SK-MEL-5 (cell line): ENCODE data around the gene PROK1. TPM values are rescaled to one million over a fixed set of nuclear protein-coding genes. Genes with fewer than 3 reads are reported as not detected.

ENCODE experiments used
- DNase-seq: peaks from one replicate; pipeline ENCODE4 v3.0.0-alpha.2; 2016; ENCODE audit warnings: low read depth, low spot score
- in situ Hi-C: cut with HindIII; loops from 2 replicates; pipeline ENCODE4 v1.10.0; 2016; ENCODE audit warnings: low sequenced_read_pairs, high pct_unique_total_duplicates, low pct_unique_long_range_greater_than_20kb
- total RNA-seq: library from RNA; depleted of rRNA; stranded (reverse); fragments of >200 nt; shearing (Covaris generic); gene quantifications from 2 replicates; pipeline ENCODE4 v1.2.3, GENCODE V29; 2014

PROK1 gene
- total RNA-seq, 1 experiment from 2014 or later = not detected

DNA sequence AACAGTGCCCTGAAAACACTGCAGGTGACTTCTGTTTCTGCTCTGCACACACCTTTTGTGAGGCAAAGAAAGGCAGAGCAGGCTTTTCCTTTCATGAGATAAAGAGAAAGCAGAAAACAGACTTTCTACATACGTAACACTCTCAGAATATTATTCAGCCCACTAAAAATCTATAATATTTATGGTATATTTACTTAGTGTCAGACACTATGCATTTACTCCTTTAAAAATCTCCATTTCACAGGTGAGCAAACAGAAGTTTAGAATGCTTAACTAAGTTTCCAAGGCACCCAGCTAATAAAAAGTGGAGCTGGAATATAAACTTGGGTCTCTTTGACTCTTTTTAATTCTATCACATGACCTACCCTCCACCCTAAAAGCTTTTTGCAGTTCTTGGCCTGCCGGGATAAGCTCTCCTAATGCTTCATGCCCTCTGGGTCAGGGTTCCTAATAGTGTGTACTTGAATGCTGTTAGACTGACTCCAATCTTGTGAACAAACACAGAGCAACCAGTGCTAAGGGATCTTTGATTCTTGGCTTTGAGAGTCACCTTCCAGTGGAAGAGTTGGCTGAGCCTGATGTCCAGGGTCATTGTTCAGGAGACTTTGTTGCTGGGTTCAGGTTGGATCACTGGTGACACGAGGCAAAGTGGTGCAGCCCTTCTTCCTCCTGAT, 27.2 kb downstream of the PROK1 start:
- in situ Hi-C loops = no loop called here
- no peak for DNase-seq

DNA sequence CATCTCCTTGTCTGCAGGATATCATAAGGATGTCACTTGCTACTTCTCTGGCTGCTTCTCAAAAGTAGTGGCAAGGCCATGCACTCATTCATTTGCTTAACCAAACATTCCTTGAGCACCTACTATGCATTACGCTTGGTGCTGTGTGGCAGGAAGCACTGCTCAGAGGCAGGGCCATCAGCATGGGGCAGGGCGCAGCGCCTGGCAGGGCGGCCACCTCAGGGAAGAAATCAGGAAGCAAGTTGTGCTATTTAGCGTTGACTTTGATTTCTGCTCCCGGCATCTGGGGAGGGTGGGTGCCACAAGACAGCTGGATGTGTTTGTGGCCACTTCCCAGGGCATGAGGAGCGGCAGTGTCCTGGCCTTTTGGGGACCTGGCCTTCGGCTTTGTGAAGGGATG, 27.9 kb downstream of the PROK1 start:
- no peak for DNase-seq
- in situ Hi-C loops = no loop called here

DNA sequence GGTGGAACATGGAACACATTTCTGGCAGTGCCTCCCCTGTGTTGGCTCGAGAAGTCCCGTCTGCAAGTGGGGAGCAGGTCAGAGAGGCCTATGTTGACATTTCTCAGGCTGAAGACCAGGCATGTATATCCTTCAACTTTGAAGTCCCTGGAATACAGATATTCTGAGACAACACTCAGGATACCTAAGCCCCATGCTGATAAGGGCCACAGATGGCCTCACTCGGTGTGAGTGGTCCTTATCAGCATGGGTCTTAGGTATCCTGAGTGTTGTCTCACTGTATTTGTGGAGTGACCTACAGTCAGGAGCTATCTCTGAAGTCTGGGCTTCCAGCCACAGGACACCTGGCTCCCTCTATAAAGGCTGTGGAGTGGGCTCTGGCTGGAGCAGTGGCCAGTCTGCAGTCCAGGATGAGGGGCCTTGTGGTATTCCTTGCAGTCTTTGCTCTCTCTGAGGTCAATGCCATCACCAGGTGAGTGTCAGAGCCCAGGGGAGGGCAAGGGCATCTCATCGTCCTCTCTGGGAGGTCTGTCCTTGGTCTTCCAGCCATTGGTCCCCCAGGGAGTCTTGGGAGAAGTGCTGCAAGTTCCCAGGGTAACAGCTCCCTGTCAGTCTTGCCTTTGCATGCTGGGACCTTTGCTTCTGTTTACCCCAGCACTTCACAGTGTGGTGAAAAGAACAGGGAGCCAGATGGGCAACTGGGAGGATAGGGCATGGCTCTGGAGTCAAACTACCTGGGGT, 29.6 kb downstream of the PROK1 start:
- in situ Hi-C loops = no loop called here
- DNase-seq = no peak

- in situ Hi-C loops = no loop called here
- no peak for DNase-seq
Observed at GRCh38 chr1:110481968-110482623, 31.1 kb downstream of the PROK1 start.

GRCh38 chr1:110482662-110483307, 31.8 kb downstream of the PROK1 start:
- in situ Hi-C loops = no loop called here
- DNase-seq = no peak

- in situ Hi-C loops = no loop called here
- DNase-seq = no peak
Observed at GRCh38 chr1:110483308-110483685, 32.3 kb downstream of the PROK1 start.

GRCh38 chr1:110484801-110485200, 33.9 kb downstream of the PROK1 start:
- no peak for DNase-seq
- in situ Hi-C loops = no loop called here

GRCh38 chr1:110485725-110486124, 34.8 kb downstream of the PROK1 start:
- in situ Hi-C loops = no loop called here
- DNase-seq = no peak

- no peak for DNase-seq
- in situ Hi-C loops = no loop called here
Observed at GRCh38 chr1:110487726-110488125, 36.8 kb downstream of the PROK1 start.

DNA sequence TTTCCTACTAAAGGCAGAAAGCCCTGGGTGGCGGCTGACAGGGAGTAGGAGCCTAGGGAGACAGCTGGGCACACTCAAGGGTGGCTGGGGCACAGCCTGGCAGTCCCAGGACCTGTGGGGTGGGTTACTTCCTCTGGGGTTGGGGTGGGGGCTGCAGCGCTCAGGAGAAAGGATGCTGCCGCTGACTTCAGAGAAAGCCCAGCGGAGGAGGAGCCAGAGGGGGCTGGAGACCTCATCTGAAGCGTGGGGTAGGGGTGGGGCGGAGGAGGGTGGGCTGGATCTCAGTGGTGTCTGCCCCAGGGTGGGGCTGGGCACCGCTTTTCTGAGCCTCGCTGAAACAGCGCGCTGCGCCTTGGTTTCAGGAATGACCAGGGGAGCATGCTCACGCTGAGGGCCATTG, 37.2 kb downstream of the PROK1 start:
- DNase-seq = no peak
- in situ Hi-C loops = no loop called here

- no peak for DNase-seq
- in situ Hi-C loops = no loop called here
Observed at GRCh38 chr1:110488867-110489266, 37.9 kb downstream of the PROK1 start.

- in situ Hi-C loops = no loop called here
- DNase-seq = no peak
Observed at GRCh38 chr1:110489406-110489805, 38.5 kb downstream of the PROK1 start.

DNA sequence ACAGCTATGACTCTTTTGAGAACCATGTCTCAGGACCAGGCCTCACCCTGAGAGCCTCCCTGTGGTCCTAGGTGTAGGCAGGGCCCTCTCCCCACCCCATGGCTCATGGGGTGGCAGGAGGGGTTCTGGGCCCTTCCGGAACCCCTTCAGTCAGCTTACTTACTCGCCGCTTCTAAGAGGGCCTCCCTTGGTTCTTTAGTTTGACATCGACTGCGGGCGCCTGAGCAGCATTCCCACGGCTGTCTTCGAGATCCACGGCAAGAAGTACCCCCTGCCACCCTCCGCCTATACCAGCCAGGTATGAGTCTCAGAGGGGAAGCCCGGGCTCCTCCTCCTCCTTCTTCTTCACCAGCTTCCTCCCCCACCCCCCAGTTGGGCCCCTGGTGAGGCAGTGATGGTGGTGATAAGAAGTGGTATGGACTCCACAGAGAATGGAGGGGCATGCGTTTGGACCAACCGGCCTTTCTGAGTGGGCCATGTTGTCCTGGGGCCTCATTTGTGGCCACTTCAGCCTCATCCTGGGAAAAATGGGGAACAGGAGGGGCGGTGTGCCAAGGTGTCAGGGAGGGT, 39.1 kb downstream of the PROK1 start:
- in situ Hi-C loops = no loop called here
- DNase-seq = no peak

GRCh38 chr1:110490791-110491451, 40.0 kb downstream of the PROK1 start:
- in situ Hi-C loops = no loop called here
- no peak for DNase-seq

DNA sequence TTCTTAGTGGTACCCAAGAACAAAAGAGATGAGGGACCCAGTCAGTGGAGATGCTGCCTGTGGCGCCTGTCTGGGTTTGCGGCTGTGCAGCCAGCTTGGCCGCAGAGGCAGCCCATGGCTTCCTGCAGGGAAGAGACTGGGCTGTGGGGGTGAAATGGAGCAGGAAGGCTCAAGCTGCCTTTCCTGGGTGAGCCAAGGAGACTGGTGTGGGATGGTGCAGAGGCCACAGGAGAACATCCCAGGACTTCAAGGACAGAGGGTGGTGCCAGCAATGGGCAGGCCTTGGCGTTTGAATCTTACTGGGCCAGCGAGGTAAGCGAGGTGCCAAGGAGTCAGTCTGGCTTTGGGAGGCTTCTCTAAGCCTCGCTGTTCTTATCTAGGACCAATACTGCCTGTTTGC, 41.6 kb downstream of the PROK1 start:
- no peak for DNase-seq
- in situ Hi-C loops = no loop called here

DNA sequence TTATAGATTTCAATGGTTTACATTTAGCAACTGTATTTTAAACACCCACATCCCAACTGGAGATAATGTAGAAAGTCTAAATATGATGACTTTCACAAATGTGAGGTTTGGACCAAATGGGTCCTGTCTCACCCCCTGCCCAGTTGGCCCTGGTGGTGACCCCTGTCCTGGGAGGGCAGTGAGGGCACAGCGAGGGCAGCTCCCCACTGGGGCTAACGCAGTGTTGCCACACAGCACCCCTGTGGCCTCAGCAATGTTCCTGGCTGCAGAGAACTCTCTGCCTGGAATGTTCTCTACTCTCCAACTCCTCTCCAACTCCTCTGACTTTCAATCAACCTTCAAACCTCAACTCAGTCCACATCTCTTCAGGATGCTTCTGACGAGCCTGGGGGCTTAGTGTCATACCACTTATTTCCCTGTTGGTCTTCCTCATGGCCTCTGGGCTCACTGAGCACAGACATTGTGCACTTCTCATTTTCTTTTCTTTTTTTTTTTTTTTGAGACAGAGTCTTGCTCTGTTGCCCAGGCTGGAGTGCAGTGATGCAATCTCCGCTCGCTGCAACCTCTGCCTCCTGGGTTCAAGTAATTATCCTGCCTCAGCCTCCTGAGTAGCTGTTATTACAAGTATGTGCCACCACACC, 42.2 kb downstream of the PROK1 start:
- DNase-seq = no peak
- in situ Hi-C loops = no loop called here

DNA sequence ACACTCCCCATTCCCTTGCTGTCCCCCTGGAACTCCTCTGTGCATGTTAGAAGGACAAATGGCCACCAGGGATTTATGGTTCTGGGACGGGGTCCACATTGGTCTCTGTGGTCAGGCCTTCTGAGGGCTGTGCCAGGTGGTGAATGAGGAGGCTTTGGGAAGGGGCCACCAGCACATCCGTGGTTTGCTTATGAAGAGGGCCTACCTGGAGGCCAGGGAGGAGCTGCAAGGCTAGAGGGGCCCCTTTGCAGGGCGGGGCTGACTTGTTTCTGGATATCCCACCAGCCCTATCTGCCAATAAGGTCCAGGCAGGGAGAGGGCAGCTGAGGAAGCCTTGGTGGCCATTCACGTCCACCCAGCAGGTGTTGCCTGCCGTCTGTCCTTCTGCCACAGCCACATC, 43.1 kb downstream of the PROK1 start:
- in situ Hi-C loops = no loop called here
- no peak for DNase-seq
